H1 (cell line): ENCODE data around the gene USE1. TPM values are rescaled to one million over a fixed set of nuclear protein-coding genes. Genes with fewer than 3 reads are reported as not detected.

Experiments
- CTCF ChIA-PET: fragments of 300-600 bp; sonication (Branson Sonifier 250); formaldehyde crosslinking; loops from one replicate; lab custom pipeline; 2021; ENCODE audit not compliant: partially characterized antibody; lab: Charles Lee
- POLR2A ChIA-PET: fragments of 300-600 bp; sonication (Branson Sonifier 250); formaldehyde crosslinking; loops from one replicate; lab custom pipeline; 2021; ENCODE audit warnings: inconsistent platforms; ENCODE audit not compliant: partially characterized antibody; lab: Charles Lee
- DNase-seq, 2 experiments: peaks; one replicate each; pipeline versions ENCODE4 v3.0.0 to v3.0.0-alpha.2; 2010 to 2022; ENCODE audit warnings: low spot score in 2 of 2, low read depth in 1 of 2, mixed read lengths in 1 of 2
- FAIRE-seq: peaks from 2 replicates; lab custom pipeline; 2011; peaks lifted over from hg19 to GRCh38; lab: Jason Lieb, UNC
- H2AFZ ChIP-seq: 2 replicates; pipeline ENCODE4 v1.8.1; 2012; ENCODE audit warnings: low read length, inconsistent platforms
- H2AK5ac ChIP-seq: 2 replicates; pipeline ENCODE4 v1.6.1; 2013; ENCODE audit warnings: low read depth, low read length
- H2BK120ac ChIP-seq: replicated peaks from 2 replicates; pipeline ENCODE3; 2013; ENCODE audit warnings: low read depth, low read length, inconsistent platforms
- H2BK12ac ChIP-seq: 2 replicates; pipeline ENCODE4 v1.6.1; 2013; ENCODE audit warnings: low read depth, low read length
- H2BK15ac ChIP-seq: 2 replicates; pipeline ENCODE4 v1.6.1; 2013; ENCODE audit warnings: low read length
- H2BK20ac ChIP-seq: 2 replicates; pipeline ENCODE4 v1.6.1; 2013; ENCODE audit warnings: low read length
- H2BK5ac ChIP-seq: 2 replicates; pipeline ENCODE4 v1.6.1; 2013; ENCODE audit warnings: low read depth, low read length
- H3K14ac ChIP-seq: 2 replicates; pipeline ENCODE4 v1.6.1; 2013; ENCODE audit warnings: inconsistent platforms; ENCODE audit not compliant: insufficient read length
- H3K18ac ChIP-seq: 2 replicates; pipeline ENCODE4 v1.6.1; 2013; ENCODE audit warnings: low read length; ENCODE audit errors: extremely low read depth
- H3K23ac ChIP-seq: 2 replicates; pipeline ENCODE4 v1.6.1; 2013; ENCODE audit warnings: inconsistent platforms; ENCODE audit not compliant: insufficient read length
- H3K23me2 ChIP-seq: 2 replicates; pipeline ENCODE4 v1.6.1; 2013; ENCODE audit warnings: low read depth, low read length
- H3K27ac ChIP-seq: 2 replicates; pipeline ENCODE4 v1.6.1; 2011; ENCODE audit warnings: low read depth, low read length, inconsistent platforms
- H3K27me3 ChIP-seq, 4 experiments: replicated peaks in 1 of 4; 1 replicate in 1 of 4; 2 replicates in 3 of 4; pipeline versions ENCODE4 v1.6.1 to v1.8.1; 2011 to 2013; ENCODE audit warnings: low read length in 3 of 4, mild to moderate bottlenecking in 3 of 4, inconsistent platforms in 2 of 4, mixed read lengths in 2 of 4, moderate library complexity in 1 of 4; ENCODE audit not compliant: control insufficient read depth in 3 of 4, insufficient read depth in 3 of 4; ENCODE audit errors: extremely low read depth in 1 of 4
- H3K36me3 ChIP-seq, 4 experiments: 2 replicates each; pipeline versions ENCODE4 v1.6.1 to v1.8.1; 2011 to 2013; ENCODE audit warnings: mild to moderate bottlenecking in 4 of 4, low read length in 3 of 4, moderate library complexity in 2 of 4, control low read depth in 1 of 4, inconsistent platforms in 1 of 4; ENCODE audit not compliant: insufficient read depth in 4 of 4, control insufficient read depth in 2 of 4
- H3K4ac ChIP-seq: replicated peaks from 2 replicates; pipeline ENCODE3; 2013; ENCODE audit warnings: low read length, low read depth, mixed read lengths, inconsistent platforms; ENCODE audit not compliant: insufficient read length
- H3K4me1 ChIP-seq, 4 experiments: replicated peaks in 1 of 4; 1 replicate in 1 of 4; 2 replicates in 3 of 4; pipeline versions ENCODE4 v1.6.1 to v1.8.1; 2011 to 2013; ENCODE audit warnings: low read length in 3 of 4, inconsistent platforms in 2 of 4, mixed read lengths in 1 of 4; ENCODE audit not compliant: insufficient read depth in 4 of 4, control insufficient read depth in 3 of 4
- H3K4me2 ChIP-seq, 2 experiments: 2 replicates each; pipeline versions ENCODE4 v1.6.1 to v1.8.1; 2011 to 2013; ENCODE audit warnings: low read depth in 2 of 2, low read length in 2 of 2, control low read depth in 1 of 2, inconsistent platforms in 1 of 2, mild to moderate bottlenecking in 1 of 2; ENCODE audit not compliant: insufficient read depth in 1 of 2
- H3K4me3 ChIP-seq, 4 experiments: fragments of 200-600, 300-600 bp in 1 of 4; sonication (generic), shearing (Covaris generic), sonication (Bioruptor Twin) in 1 of 4; 2 replicates each; pipeline versions ENCODE4 v1.5.1 to v1.8.1; 2011 to 2016; ENCODE audit warnings: low read length in 4 of 4, low read depth in 3 of 4, control low read depth in 2 of 4, inconsistent platforms in 2 of 4, mild to moderate bottlenecking in 2 of 4, mixed read lengths in 1 of 4, moderate library complexity in 1 of 4; ENCODE audit not compliant: insufficient read depth in 2 of 4; ENCODE audit errors: extremely low read depth in 1 of 4
- H3K56ac ChIP-seq: replicated peaks from 2 replicates; pipeline ENCODE3; 2013; ENCODE audit warnings: low read depth, mild to moderate bottlenecking, mixed read lengths, low read length, inconsistent platforms; ENCODE audit not compliant: insufficient read length
- H3K79me1 ChIP-seq: 2 replicates; pipeline ENCODE4 v1.6.1; 2013; ENCODE audit warnings: low read depth, low read length, control low read depth
- H3K79me2 ChIP-seq, 2 experiments: 2 replicates each; pipeline versions ENCODE4 v1.6.1 to v1.8.1; 2012 to 2013; ENCODE audit warnings: low read length in 2 of 2, mild to moderate bottlenecking in 2 of 2, inconsistent platforms in 1 of 2; ENCODE audit not compliant: insufficient read depth in 2 of 2, control insufficient read depth in 1 of 2
- H3K9ac ChIP-seq, 4 experiments: replicated peaks in 1 of 4; 1 replicate in 1 of 4; 2 replicates in 3 of 4; pipeline versions ENCODE4 v1.6.1 to v1.8.1; 2011 to 2013; ENCODE audit warnings: low read depth in 3 of 4, low read length in 3 of 4, control low read depth in 2 of 4, mild to moderate bottlenecking in 2 of 4, moderate library complexity in 2 of 4, inconsistent platforms in 1 of 4; ENCODE audit errors: extremely low read depth in 1 of 4
- H3K9me3 ChIP-seq, 2 experiments: 2 replicates each; pipeline versions ENCODE4 v1.6.1 to v1.8.1; 2012 to 2013; ENCODE audit warnings: mild to moderate bottlenecking in 2 of 2, moderate library complexity in 2 of 2, control low read depth in 1 of 2, inconsistent platforms in 1 of 2, low read depth in 1 of 2, low read length in 1 of 2, mixed read lengths in 1 of 2; ENCODE audit not compliant: insufficient read depth in 2 of 2
- H4K20me1 ChIP-seq, 2 experiments: replicated peaks in 1 of 2; 2 replicates each; pipeline versions ENCODE3 to v1.8.1; 2011 to 2013; ENCODE audit warnings: inconsistent platforms in 2 of 2, low read length in 2 of 2, mild to moderate bottlenecking in 1 of 2; ENCODE audit not compliant: insufficient read depth in 2 of 2, control insufficient read depth in 1 of 2
- H4K5ac ChIP-seq: 2 replicates; pipeline ENCODE4 v1.6.1; 2013; ENCODE audit warnings: low read length, low read depth, mixed read lengths, inconsistent platforms; ENCODE audit not compliant: insufficient read length
- H4K8ac ChIP-seq: 2 replicates; pipeline ENCODE4 v1.8.0; 2013; ENCODE audit warnings: mild to moderate bottlenecking, moderate library complexity, low read length, inconsistent platforms; ENCODE audit not compliant: insufficient read depth; ENCODE audit errors: extremely low read depth
- H4K91ac ChIP-seq: replicated peaks from 2 replicates; pipeline ENCODE3; 2013; ENCODE audit warnings: low read length, mixed read lengths, inconsistent platforms; ENCODE audit not compliant: insufficient read length
- ASH2L ChIP-seq: fragments of 200-600, 300-600 bp; sonication (generic); IDR thresholded peaks from one replicate; pipeline ENCODE4 v1.7.1; 2017; ENCODE audit warnings: low read length
- EP300 ChIP-seq, 2 experiments: IDR thresholded peaks; 1 replicate in 1 of 2; 2 replicates in 1 of 2; pipeline ENCODE4 v1.6.1; 2011 to 2012; ENCODE audit warnings: low read depth in 2 of 2, low read length in 2 of 2, mild to moderate bottlenecking in 2 of 2, borderline replicate concordance in 1 of 2, inconsistent platforms in 1 of 2, moderate library complexity in 1 of 2
- EZH2 ChIP-seq: fragments of 200-600 bp; sonication (generic); IDR thresholded peaks from 2 replicates; pipeline ENCODE4 v1.7.1; 2012; ENCODE audit warnings: low read depth, mild to moderate bottlenecking, moderate library complexity, low read length, inconsistent platforms; ENCODE audit not compliant: severe bottlenecking
- MAFK ChIP-seq: IDR thresholded peaks from 2 replicates; pipeline ENCODE4 v1.6.1; 2012; ENCODE audit warnings: low read depth, mild to moderate bottlenecking, improper control_type of control experiment, low read length
- POLR2AphosphoS5 ChIP-seq: IDR thresholded peaks from 2 replicates; pipeline ENCODE4 v1.6.1; 2011; ENCODE audit warnings: low read depth, low read length
- RBBP5 ChIP-seq: IDR thresholded peaks from 2 replicates; pipeline ENCODE4 v1.7.1; 2012; ENCODE audit warnings: low read depth, mild to moderate bottlenecking, inconsistent platforms, low read length, moderate library complexity, borderline replicate concordance
- RNF2 ChIP-seq: fragments of 200-900, 300-1000 bp; sonication (generic); IDR thresholded peaks from 2 replicates; pipeline ENCODE4 v1.7.1; 2016; ENCODE audit warnings: borderline replicate concordance, low read depth, mild to moderate bottlenecking, antibody characterized with exemption, low read length; ENCODE audit not compliant: poor library complexity, severe bottlenecking; ENCODE audit errors: missing control alignments
- SRF ChIP-seq: IDR thresholded peaks from 2 replicates; pipeline ENCODE4 v1.6.1; 2011; ENCODE audit warnings: mild to moderate bottlenecking, low read depth, low read length, moderate library complexity
- WGBS, 2 experiments: shearing (Covaris generic) in 1 of 2; methylation state at CpG; one replicate each; pipeline versions ENCODE4 v1.1.6 to v1.1.7; 2013 to 2015; ENCODE audit warnings: low lambda C conversion rate in 2 of 2, mixed read lengths in 2 of 2, inconsistent platforms in 1 of 2, low coverage in 1 of 2, missing lambda C conversion rate in 1 of 2; ENCODE audit not compliant: insufficient replicate concordance in 2 of 2, insufficient coverage in 1 of 2, insufficient read length in 1 of 2; ENCODE audit errors: extremely low coverage in 1 of 2, missing lambda C conversion rate in 1 of 2; 5-methylcytosine and 5-hydroxymethylcytosine counted together
- polyA plus RNA-seq, 7 experiments: library from polyadenylated mRNA; depleted of rRNA in 3 of 7; stranded (reverse) in 5 of 7; unstranded in 2 of 7; fragments of >200 nt in 5 of 7; fragments of 200-250 nt in 2 of 7; gene quantifications; 1 replicate in 5 of 7; 2 replicates in 1 of 7; 4 replicates in 1 of 7; pipeline versions ENCODE4 v1.2.1 to v1.2.3, GENCODE V29; 2011 to 2013; ENCODE audit warnings: missing spikeins in 2 of 7, mixed read lengths in 2 of 7
- total RNA-seq: library from RNA; stranded (reverse); fragmentation: NEBNext Ultra II Directional; extraction: Animal tissue kit (Norgen Biotek cat#: 25700); gene quantifications from 2 replicates; pipeline ENCODE4 v1.2.1, GENCODE V29; 2021
- TF ChIP-seq, protein P1 (sequence below): IDR thresholded peaks from 2 replicates; pipeline ENCODE4 v1.6.1; 2011; ENCODE audit warnings: low read depth, mild to moderate bottlenecking, low read length; ENCODE audit not compliant: insufficient read depth

Gene USE1
- total and polyA plus RNA-seq, 2 of the 8 experiments (the other 6 are each of a cell fraction or from before 2014, with no cell fraction given) = 8.7 to 13.9 TPM

DNA sequence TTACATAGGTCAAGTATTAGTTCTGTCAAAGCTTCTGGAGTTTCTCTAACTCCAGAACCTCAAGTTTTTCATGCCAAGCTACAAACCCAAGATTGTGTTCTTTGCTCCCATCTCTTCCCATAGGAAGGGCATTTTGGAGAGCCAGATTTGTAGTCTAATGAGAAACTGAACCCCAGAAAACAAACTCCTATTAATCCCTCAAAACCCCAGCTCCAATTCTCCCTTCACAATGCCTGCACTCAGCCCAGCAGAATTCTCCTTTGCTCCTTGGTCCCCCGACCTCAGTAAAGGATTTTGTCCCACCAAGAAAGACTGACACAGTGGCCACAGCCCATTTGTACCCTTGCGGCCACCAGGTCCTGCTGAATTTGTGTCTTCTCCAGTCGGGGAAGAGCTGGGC is 41.0 kb downstream of the USE1 start:
- H3K27ac ChIP-seq = no peak overlapping the region
- no peak overlapping the region for H4K91ac ChIP-seq
- H3K4me2 ChIP-seq = no peak overlapping the region
- no peaks in the 10 kb centered on the region for H3K23me2 ChIP-seq
- H4K8ac ChIP-seq = no peak overlapping the region
- no peak overlapping the region for H3K14ac ChIP-seq
- H3K23ac ChIP-seq = no peak overlapping the region
- H2AFZ ChIP-seq = no peak overlapping the region
- no peak overlapping the region for H3K4ac ChIP-seq
- no peaks in the 10 kb centered on the region for H4K20me1 ChIP-seq
- H2AK5ac ChIP-seq = no peak overlapping the region
- no peak overlapping the region for H3K56ac ChIP-seq
- DNase-seq (no peak), FAIRE-seq (no peak)
- no peak overlapping the region for H3K18ac ChIP-seq
- no peak overlapping the region for H3K9ac ChIP-seq
- no peaks in the 10 kb centered on the region for H3K27me3 ChIP-seq
- no peak overlapping the region for H2BK120ac ChIP-seq
- no peak overlapping the region for H2BK15ac ChIP-seq
- no peak overlapping the region for H2BK20ac ChIP-seq
- 94% methylated on average over 3 of the region's 3 CpGs; no CpG with 5 or more reads in 1 of the 2 experiments for WGBS, 2 experiments
- ChIA-PET CTCF (interaction anchor here (0.6 to 2.9 kb wide), 8 partner anchors 8 to 468 kb away, joined by 3 to 15 read pairs (median 4); partner anchors contain the start of gene USHBP1), POLR2A (interaction anchor here (0.7 to 1.9 kb wide), 4 partner anchors 9 to 173 kb away, joined by 3 to 5 read pairs (median 3); partner anchors contain the start of gene USHBP1)
- no peak overlapping the region for H4K5ac ChIP-seq
- no peak for TF ChIP-seq SRF
- TF ChIP-seq EZH2 = no peak
- TF ChIP-seq POLR2AphosphoS5 = no peak
- no peak for TF ChIP-seq RNF2
- TF ChIP-seq, protein P1, sequence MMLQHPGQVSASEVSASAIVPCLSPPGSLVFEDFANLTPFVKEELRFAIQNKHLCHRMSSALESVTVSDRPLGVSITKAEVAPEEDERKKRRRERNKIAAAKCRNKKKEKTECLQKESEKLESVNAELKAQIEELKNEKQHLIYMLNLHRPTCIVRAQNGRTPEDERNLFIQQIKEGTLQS = no peak
- TF ChIP-seq RBBP5 = no peak
- TF ChIP-seq MAFK = no peak
- no peak for TF ChIP-seq EP300 (IDR thresholded peaks at IDR 0.05; ENCODE audit: borderline replicate concordance in 1 of 2, low read depth in 2 of 2, low read length in 2 of 2)
- TF ChIP-seq ASH2L = no peak
- H3K79me2 ChIP-seq = no peaks in the 10 kb centered on the region
- H2BK12ac ChIP-seq = no peak overlapping the region
- no peak overlapping the region for H3K4me3 ChIP-seq
- no peaks in the 10 kb centered on the region for H3K79me1 ChIP-seq
- peaks cover 2 to 13% (median 4%) of the 10 kb centered on the region in 4 experiments; a peak in 4 of 8 replicates for H3K36me3 ChIP-seq
- no peaks in the 10 kb centered on the region for H3K4me1 ChIP-seq
- no peak overlapping the region for H2BK5ac ChIP-seq
- H3K9me3 ChIP-seq = peaks cover 15 to 19% of the 10 kb centered on the region in 2 experiments; a peak in 3 of 4 replicates
